ENCODE results near the gene ITGB1BP1. TPM values are rescaled to one million over a fixed set of nuclear protein-coding genes. Genes with fewer than 3 reads are reported as not detected.

Gene ITGB1BP1
- total RNA-seq, 1 donor from 2014 or later: 41.8 TPM

GRCh38 chr2:9388950-9389911 lies 34.1 kb downstream of the ITGB1BP1 start:
- Mint-ChIP-seq H3K4me3 (ENCODE audit: low read depth) (no peak overlapping the region), H3K36me3 (ENCODE audit: insufficient read depth) (peaks cover 23% of the 10 kb centered on the region), H3K27ac (no peak overlapping the region), H3K27me3 (no peaks in the 10 kb centered on the region), H3K9me3 (ENCODE audit: low read depth) (no peaks in the 10 kb centered on the region), H3K4me1 (ENCODE audit: low read depth) (peaks cover 3% of the 10 kb centered on the region)
- TF ChIP-seq, protein P1, sequence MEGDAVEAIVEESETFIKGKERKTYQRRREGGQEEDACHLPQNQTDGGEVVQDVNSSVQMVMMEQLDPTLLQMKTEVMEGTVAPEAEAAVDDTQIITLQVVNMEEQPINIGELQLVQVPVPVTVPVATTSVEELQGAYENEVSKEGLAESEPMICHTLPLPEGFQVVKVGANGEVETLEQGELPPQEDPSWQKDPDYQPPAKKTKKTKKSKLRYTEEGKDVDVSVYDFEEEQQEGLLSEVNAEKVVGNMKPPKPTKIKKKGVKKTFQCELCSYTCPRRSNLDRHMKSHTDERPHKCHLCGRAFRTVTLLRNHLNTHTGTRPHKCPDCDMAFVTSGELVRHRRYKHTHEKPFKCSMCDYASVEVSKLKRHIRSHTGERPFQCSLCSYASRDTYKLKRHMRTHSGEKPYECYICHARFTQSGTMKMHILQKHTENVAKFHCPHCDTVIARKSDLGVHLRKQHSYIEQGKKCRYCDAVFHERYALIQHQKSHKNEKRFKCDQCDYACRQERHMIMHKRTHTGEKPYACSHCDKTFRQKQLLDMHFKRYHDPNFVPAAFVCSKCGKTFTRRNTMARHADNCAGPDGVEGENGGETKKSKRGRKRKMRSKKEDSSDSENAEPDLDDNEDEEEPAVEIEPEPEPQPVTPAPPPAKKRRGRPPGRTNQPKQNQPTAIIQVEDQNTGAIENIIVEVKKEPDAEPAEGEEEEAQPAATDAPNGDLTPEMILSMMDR (IDR thresholded peaks at IDR 0.05; ENCODE audit: unreplicated experiment): no peak
- DNase-seq (ENCODE audit: low spot score, unreplicated experiment): no peak

- Mint-ChIP-seq H3K4me1 (ENCODE audit: low read depth) (peaks cover 2% of the 10 kb centered on the region), H3K36me3 (ENCODE audit: insufficient read depth) (peaks cover 30% of the 10 kb centered on the region), H3K9me3 (ENCODE audit: low read depth) (no peaks in the 10 kb centered on the region), H3K27me3 (no peaks in the 10 kb centered on the region), H3K4me3 (ENCODE audit: low read depth) (no peak overlapping the region), H3K27ac (no peak overlapping the region)
- TF ChIP-seq, protein P1 (IDR thresholded peaks at IDR 0.05; ENCODE audit: unreplicated experiment): no peak
- no peak for DNase-seq (ENCODE audit: low spot score, unreplicated experiment)
These were observed 35.1 kb downstream of the ITGB1BP1 start for GRCh38 chr2:9388199-9388681.

GRCh38 chr2:9385841-9386240 lies 37.5 kb downstream of the ITGB1BP1 start:
- TF ChIP-seq, protein P1 (IDR thresholded peaks at IDR 0.05; ENCODE audit: unreplicated experiment): no peak
- Mint-ChIP-seq H3K4me1 (ENCODE audit: low read depth) (no peaks in the 10 kb centered on the region), H3K9me3 (ENCODE audit: low read depth) (no peaks in the 10 kb centered on the region), H3K4me3 (ENCODE audit: low read depth) (no peak overlapping the region), H3K27me3 (no peaks in the 10 kb centered on the region), H3K27ac (no peak overlapping the region), H3K36me3 (ENCODE audit: insufficient read depth) (peaks cover 33% of the 10 kb centered on the region)
- no peak for DNase-seq (ENCODE audit: low spot score, unreplicated experiment)

GRCh38 chr2:9384521-9384920 lies 38.8 kb downstream of the ITGB1BP1 start:
- Mint-ChIP-seq H3K4me3 (ENCODE audit: low read depth) (no peak overlapping the region), H3K36me3 (ENCODE audit: insufficient read depth) (peaks cover 30% of the 10 kb centered on the region), H3K4me1 (ENCODE audit: low read depth) (no peaks in the 10 kb centered on the region), H3K27ac (no peak overlapping the region), H3K27me3 (no peaks in the 10 kb centered on the region), H3K9me3 (ENCODE audit: low read depth) (no peaks in the 10 kb centered on the region)
- TF ChIP-seq, protein P1 (IDR thresholded peaks at IDR 0.05; ENCODE audit: unreplicated experiment): no peak
- no peak for DNase-seq (ENCODE audit: low spot score, unreplicated experiment)

DNA sequence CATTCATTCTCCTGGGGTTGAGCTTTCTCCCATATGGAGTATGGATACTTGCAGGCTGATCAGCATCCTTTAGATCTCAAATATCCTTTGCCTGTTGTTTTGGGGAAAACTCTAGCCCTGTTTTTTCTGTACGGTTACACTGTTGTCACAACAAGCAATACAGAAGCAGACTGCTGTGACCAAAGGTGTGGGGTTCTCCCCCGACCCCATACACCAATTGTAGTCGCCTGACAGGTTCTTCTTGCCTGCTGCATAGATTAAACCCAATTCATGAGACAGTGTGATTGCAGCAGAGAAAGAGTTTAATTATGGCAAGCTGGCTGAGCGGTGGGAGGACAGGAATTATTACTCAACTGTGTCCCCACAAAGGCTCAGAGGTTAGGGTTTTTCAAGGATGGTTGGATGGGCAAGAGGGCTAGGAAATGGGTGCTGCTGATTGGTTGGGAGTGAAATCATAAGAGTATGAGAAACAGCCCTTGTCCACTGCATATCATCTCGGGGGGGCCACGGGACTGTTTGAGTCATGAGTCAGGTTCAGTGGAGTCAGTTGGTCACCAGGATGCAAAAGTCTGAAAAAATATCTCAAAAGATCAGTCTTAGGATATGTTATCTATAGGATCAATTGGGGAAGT lies 40.6 kb downstream of the ITGB1BP1 start:
- no peaks in the 10 kb centered on the region for H3K9me3 Mint-ChIP-seq (ENCODE audit: low read depth)
- H3K4me1 Mint-ChIP-seq (ENCODE audit: low read depth): no peaks in the 10 kb centered on the region
- no peak overlapping the region for H3K4me3 Mint-ChIP-seq (ENCODE audit: low read depth)
- TF ChIP-seq, protein P1 (IDR thresholded peaks at IDR 0.05; ENCODE audit: unreplicated experiment): no peak
- no peak overlapping the region for H3K27ac Mint-ChIP-seq
- H3K27me3 Mint-ChIP-seq: no peaks in the 10 kb centered on the region
- peaks cover 29% of the 10 kb centered on the region for H3K36me3 Mint-ChIP-seq (ENCODE audit: insufficient read depth)
- DNase-seq (ENCODE audit: low spot score, unreplicated experiment): no peak

All from progenitor cell of endocrine pancreas (in vitro differentiated cells).